Trophoblast cell (in vitro differentiated cells and primary cell): Measurements from ENCODE around the gene NUDT3.

Experiments used
- DNase-seq, 2 donors: peaks; one replicate each; pipeline ENCODE4 v3.0.0-alpha.2; 2016
- H2AFZ ChIP-seq: 2 replicates; pipeline ENCODE4 v1.6.1; 2013; ENCODE audit warnings: low read length, moderate library complexity, mild to moderate bottlenecking; ENCODE audit not compliant: insufficient read depth, poor library complexity
- H2AK5ac ChIP-seq: 2 replicates; pipeline ENCODE4 v1.6.1; 2013; ENCODE audit warnings: mild to moderate bottlenecking, low read length
- H2BK120ac ChIP-seq: 2 replicates; pipeline ENCODE4 v1.6.1; 2013; ENCODE audit warnings: low read length, mild to moderate bottlenecking, moderate library complexity; ENCODE audit not compliant: insufficient read depth, poor library complexity
- H2BK12ac ChIP-seq: 2 replicates; pipeline ENCODE4 v1.6.1; 2013; ENCODE audit warnings: mild to moderate bottlenecking, low read length, moderate library complexity
- H2BK5ac ChIP-seq: 2 replicates; pipeline ENCODE4 v1.6.1; 2013; ENCODE audit warnings: low read length, low read depth, moderate library complexity, mild to moderate bottlenecking; ENCODE audit not compliant: poor library complexity
- H3K14ac ChIP-seq: 2 replicates; pipeline ENCODE4 v1.6.1; 2013; ENCODE audit warnings: mild to moderate bottlenecking, low read length
- H3K18ac ChIP-seq: 2 replicates; pipeline ENCODE4 v1.6.1; 2013; ENCODE audit warnings: mild to moderate bottlenecking, low read length
- H3K23ac ChIP-seq: 2 replicates; pipeline ENCODE4 v1.6.1; 2013; ENCODE audit warnings: low read length
- H3K27ac ChIP-seq: 2 replicates; pipeline ENCODE4 v1.5.1; 2013; ENCODE audit warnings: low read depth, mild to moderate bottlenecking, inconsistent platforms, low read length, moderate library complexity
- H3K27me3 ChIP-seq: 2 replicates; pipeline ENCODE4 v1.6.1; 2013; ENCODE audit warnings: inconsistent platforms, mild to moderate bottlenecking, low read length, moderate library complexity; ENCODE audit not compliant: insufficient read depth
- H3K36me3 ChIP-seq, 2 experiments: 1 replicate in 1 of 2; 2 replicates in 1 of 2; pipeline ENCODE4 v1.6.1; 2013; ENCODE audit warnings: low read length in 2 of 2, mild to moderate bottlenecking in 2 of 2, moderate library complexity in 1 of 2; ENCODE audit not compliant: insufficient read depth in 2 of 2, control insufficient read depth in 1 of 2
- H3K4ac ChIP-seq: 2 replicates; pipeline ENCODE4 v1.6.1; 2013; ENCODE audit warnings: low read depth, mild to moderate bottlenecking, low read length, moderate library complexity
- H3K4me1 ChIP-seq, 2 experiments: 1 replicate in 1 of 2; 2 replicates in 1 of 2; pipeline ENCODE4 v1.6.1; 2013; ENCODE audit warnings: low read length in 2 of 2, mild to moderate bottlenecking in 2 of 2, moderate library complexity in 1 of 2; ENCODE audit not compliant: insufficient read depth in 2 of 2, control insufficient read depth in 1 of 2
- H3K4me2 ChIP-seq: 2 replicates; pipeline ENCODE4 v1.6.1; 2013; ENCODE audit warnings: inconsistent platforms, mild to moderate bottlenecking, low read length, moderate library complexity
- H3K4me3 ChIP-seq: 2 replicates; pipeline ENCODE4 v1.5.1; 2013; ENCODE audit warnings: mild to moderate bottlenecking, low read depth, low read length, inconsistent platforms
- H3K79me1 ChIP-seq: one replicate; pipeline ENCODE4 v1.6.1; 2013; ENCODE audit warnings: low read length
- H3K79me2 ChIP-seq: 2 replicates; pipeline ENCODE4 v1.6.1; 2013; ENCODE audit warnings: low read length, mild to moderate bottlenecking; ENCODE audit not compliant: control insufficient read depth, insufficient read depth, poor library complexity
- H3K9ac ChIP-seq: 2 replicates; pipeline ENCODE4 v1.6.1; 2013; ENCODE audit warnings: mild to moderate bottlenecking, low read length
- H3K9me3 ChIP-seq: 2 replicates; pipeline ENCODE4 v1.6.1; 2013; ENCODE audit warnings: low read depth, mild to moderate bottlenecking, control low read depth, inconsistent platforms, low read length; ENCODE audit not compliant: insufficient read depth
- H4K12ac ChIP-seq: 2 replicates; pipeline ENCODE4 v1.6.1; 2013; ENCODE audit warnings: low read depth, mild to moderate bottlenecking, low read length, moderate library complexity
- H4K8ac ChIP-seq: 2 replicates; pipeline ENCODE4 v1.6.1; 2013; ENCODE audit warnings: low read depth, mild to moderate bottlenecking, low read length, moderate library complexity
- H4K91ac ChIP-seq: one replicate; pipeline ENCODE4 v1.6.1; 2013; ENCODE audit warnings: low read depth, mild to moderate bottlenecking, low read length, moderate library complexity
- WGBS: extraction: QIAGEN DNeasy Blood & Tissue Kit; methylation state at CpG from one replicate; pipeline ENCODE4 v1.1.7; 2013; ENCODE audit warnings: missing lambda C conversion rate; ENCODE audit not compliant: insufficient read length, insufficient coverage; ENCODE audit errors: extremely low coverage; 5-methylcytosine and 5-hydroxymethylcytosine counted together

The NUDT3 gene

GRCh38 chr6:34416877-34417371 lies 24.5 kb upstream of the NUDT3 start:
- Histone ChIP-seq H2BK120ac (no peak overlapping the region), H2BK5ac (no peak overlapping the region), H3K18ac (no peak overlapping the region), H3K4ac (no peak overlapping the region), H3K79me1 (no peaks in the 10 kb centered on the region), H3K4me1 (no peaks in the 10 kb centered on the region), H4K8ac (no peak overlapping the region), H3K27me3 (no peaks in the 10 kb centered on the region), H3K9ac (no peak overlapping the region), H3K9me3 (no peaks in the 10 kb centered on the region), H3K27ac (no peak overlapping the region), H2AK5ac (no peak overlapping the region), H3K4me3 (no peak overlapping the region), H4K12ac (no peak overlapping the region), H2BK12ac (no peak overlapping the region), H3K79me2 (no peaks in the 10 kb centered on the region), H3K36me3 (peaks cover 34 to 58% of the 10 kb centered on the region in 2 experiments), H4K91ac (no peak overlapping the region), H2AFZ (no peak overlapping the region), H3K4me2 (no peak overlapping the region), H3K14ac (no peak overlapping the region), H3K23ac (no peak overlapping the region)
- no CpG with 5 or more reads among the region's 7 CpGs for WGBS
- peak in 1 of 2 donors; percentile 18 for DNase-seq

GRCh38 chr6:34414999-34415858 lies 22.8 kb upstream of the NUDT3 start:
- no peak overlapping the region for H2BK12ac ChIP-seq
- H3K9ac ChIP-seq, result no peak overlapping the region
- H2BK5ac ChIP-seq, result no peak overlapping the region
- no peaks in the 10 kb centered on the region for H3K79me2 ChIP-seq
- H4K8ac ChIP-seq, result no peak overlapping the region
- H3K4ac ChIP-seq, result no peak overlapping the region
- H4K91ac ChIP-seq, result no peak overlapping the region
- H3K14ac ChIP-seq, result no peak overlapping the region
- no peak overlapping the region for H3K23ac ChIP-seq
- no peaks in the 10 kb centered on the region for H3K79me1 ChIP-seq
- H4K12ac ChIP-seq, result no peak overlapping the region
- no peak overlapping the region for H3K4me2 ChIP-seq
- no peak overlapping the region for H3K4me3 ChIP-seq
- no peak overlapping the region for H3K18ac ChIP-seq
- H2AFZ ChIP-seq, result no peak overlapping the region
- H3K27me3 ChIP-seq, result no peaks in the 10 kb centered on the region
- no CpG with 5 or more reads among the region's 11 CpGs for WGBS
- H2AK5ac ChIP-seq, result no peak overlapping the region
- peak in 1 of 2 donors; percentile 70 for DNase-seq
- peaks cover 24 to 44% of the 10 kb centered on the region in 2 experiments for H3K36me3 ChIP-seq
- no peak overlapping the region for H3K27ac ChIP-seq
- H3K9me3 ChIP-seq, result no peaks in the 10 kb centered on the region
- no peak overlapping the region for H2BK120ac ChIP-seq
- no peaks in the 10 kb centered on the region for H3K4me1 ChIP-seq

- no peak overlapping the region for H3K4me3 ChIP-seq
- no peak overlapping the region for H3K23ac ChIP-seq
- no peak overlapping the region for H3K4me2 ChIP-seq
- no peak overlapping the region for H4K8ac ChIP-seq
- no peaks in the 10 kb centered on the region for H3K79me1 ChIP-seq
- H2BK12ac ChIP-seq, result no peak overlapping the region
- DNase-seq, result peak in 1 of 2 donors; percentile 31
- H4K91ac ChIP-seq, result no peak overlapping the region
- no peak overlapping the region for H4K12ac ChIP-seq
- no peaks in the 10 kb centered on the region for H3K79me2 ChIP-seq
- WGBS, result no CpG with 5 or more reads among the region's 5 CpGs
- H2AK5ac ChIP-seq, result no peak overlapping the region
- H3K27me3 ChIP-seq, result no peaks in the 10 kb centered on the region
- no peak overlapping the region for H3K27ac ChIP-seq
- no peak overlapping the region for H2BK120ac ChIP-seq
- no peaks in the 10 kb centered on the region for H3K4me1 ChIP-seq
- H3K9me3 ChIP-seq, result no peaks in the 10 kb centered on the region
- H3K14ac ChIP-seq, result no peak overlapping the region
- no peak overlapping the region for H2AFZ ChIP-seq
- H3K36me3 ChIP-seq, result peaks cover 8 to 23% of the 10 kb centered on the region in 2 experiments
- no peak overlapping the region for H3K18ac ChIP-seq
- H3K9ac ChIP-seq, result no peak overlapping the region
- no peak overlapping the region for H3K4ac ChIP-seq
- no peak overlapping the region for H2BK5ac ChIP-seq
Observed at GRCh38 chr6:34412643-34413214, 20.3 kb upstream of the NUDT3 start.

GRCh38 chr6:34412016-34412415 lies 19.5 kb upstream of the NUDT3 start:
- Histone ChIP-seq H4K91ac (no peak overlapping the region), H3K4me2 (no peak overlapping the region)
- no CpG with 5 or more reads among the region's 5 CpGs for WGBS

More at GRCh38 chr6:34412016-34412415, 19.5 kb upstream of the NUDT3 start:
- Histone ChIP-seq H3K27ac (no peak overlapping the region), H3K18ac (no peak overlapping the region), H2AFZ (no peak overlapping the region), H3K79me1 (no peaks in the 10 kb centered on the region), H2BK5ac (no peak overlapping the region), H3K4me3 (no peak overlapping the region), H3K9ac (no peak overlapping the region), H2AK5ac (no peak overlapping the region), H2BK12ac (no peak overlapping the region), H3K4me1 (no peaks in the 10 kb centered on the region), H3K4ac (no peak overlapping the region), H3K14ac (no peak overlapping the region), H3K79me2 (no peaks in the 10 kb centered on the region), H4K12ac (no peak overlapping the region), H3K23ac (no peak overlapping the region), H3K36me3 (peaks cover 3 to 16% of the 10 kb centered on the region in 2 experiments), H2BK120ac (no peak overlapping the region), H3K9me3 (no peaks in the 10 kb centered on the region), H3K27me3 (no peaks in the 10 kb centered on the region), H4K8ac (no peak overlapping the region)
- DNase-seq, result no peak
